ENCODE results near the gene PDGFB.

GRCh38 chr22:39280250-39280649 lies 35.5 kb upstream of the PDGFB start:
- no peak for TF ChIP-seq POLR2A (IDR thresholded peaks at IDR 0.05; ENCODE audit: low read depth, low read length)
- no peak for TF ChIP-seq CTCF (conservative IDR thresholded peaks at IDR 0.05; ENCODE audit: low read depth, low read length)
- no peak for TF ChIP-seq MAFK (IDR thresholded peaks at IDR 0.05; ENCODE audit: low read depth, low read length)
- no peak for TF ChIP-seq MXI1 (IDR thresholded peaks at IDR 0.05; ENCODE audit: borderline replicate concordance, low read depth, low read length)
- TF ChIP-seq SMC3 (IDR thresholded peaks at IDR 0.05; ENCODE audit: low read depth, low read length): no peak
- TF ChIP-seq BHLHE40 (IDR thresholded peaks at IDR 0.05; ENCODE audit: low read depth, low read length): no peak
- TF ChIP-seq RAD21 (IDR thresholded peaks at IDR 0.05; ENCODE audit: low read length): no peak
- TF ChIP-seq RFX5 (IDR thresholded peaks at IDR 0.05; ENCODE audit: low read depth, low read length): no peak
- no peak for TF ChIP-seq MAZ (IDR thresholded peaks at IDR 0.05; ENCODE audit: borderline replicate concordance, low read depth, low read length)
- TF ChIP-seq RCOR1 (IDR thresholded peaks at IDR 0.05; ENCODE audit: insufficient replicate concordance, low read length): no peak
- TF ChIP-seq USF2 (IDR thresholded peaks at IDR 0.05; ENCODE audit: low read depth, low read length): no peak

Measured in IMR-90 (cell line).